ENCODE results near the gene ST7L. TPM values are rescaled to one million over a fixed set of nuclear protein-coding genes. Genes with fewer than 3 reads are reported as not detected.

Gene ST7L
- total RNA-seq, 1 donor from 2014 or later, result 16.7 TPM

GRCh38 chr1:112563341-112563740 is 55.6 kb downstream of the ST7L start:
- no peak for TF ChIP-seq POLR2AphosphoS5 (IDR thresholded peaks at IDR 0.05; ENCODE audit: insufficient read depth in 1 of 2, low read depth in 1 of 2)
- TF ChIP-seq POLR2A (IDR thresholded peaks at IDR 0.05), result no peak
- no peak for TF ChIP-seq CTCF (IDR thresholded peaks at IDR 0.05)
- Histone ChIP-seq H3K9me3 (no peaks in the 10 kb centered on the region), H3K27me3 (no peaks in the 10 kb centered on the region), H3K4me1 (no peaks in the 10 kb centered on the region), H3K4me3 (no peak overlapping the region), H3K36me3 (peaks cover 0 to 5% of the 10 kb centered on the region in 2 donors), H3K27ac (no peak overlapping the region)
- intact Hi-C loops (cut with DNase I), result no loop called here
- DNase-seq (ENCODE audit: extremely low spot score in 2 of 2), result no peak

GRCh38 chr1:112558634-112559033 is 60.3 kb downstream of the ST7L start:
- H3K4me3 ChIP-seq, result no peak overlapping the region
- no peak for DNase-seq (ENCODE audit: extremely low spot score in 2 of 2)
- intact Hi-C loops (cut with DNase I), result no loop called here
- no peaks in the 10 kb centered on the region for H3K9me3 ChIP-seq
- H3K27ac ChIP-seq, result no peak overlapping the region
- H3K27me3 ChIP-seq, result no peaks in the 10 kb centered on the region
- no peaks in the 10 kb centered on the region for H3K4me1 ChIP-seq
- TF ChIP-seq CTCF (IDR thresholded peaks at IDR 0.05) (no peak), POLR2A (IDR thresholded peaks at IDR 0.05) (no peak), POLR2AphosphoS5 (IDR thresholded peaks at IDR 0.05; ENCODE audit: insufficient read depth in 1 of 2, low read depth in 1 of 2) (no peak)
- H3K36me3 ChIP-seq, result no peaks in the 10 kb centered on the region

- intact Hi-C loops (cut with DNase I), result no loop called here
- H3K4me3 ChIP-seq, result no peak overlapping the region
- H3K36me3 ChIP-seq, result no peaks in the 10 kb centered on the region
- DNase-seq (ENCODE audit: extremely low spot score in 2 of 2), result no peak
- TF ChIP-seq CTCF (IDR thresholded peaks at IDR 0.05), result no peak
- no peak for TF ChIP-seq POLR2AphosphoS5 (IDR thresholded peaks at IDR 0.05; ENCODE audit: insufficient read depth in 1 of 2, low read depth in 1 of 2)
- TF ChIP-seq POLR2A (IDR thresholded peaks at IDR 0.05), result no peak
- no peaks in the 10 kb centered on the region for H3K4me1 ChIP-seq
- H3K9me3 ChIP-seq, result no peaks in the 10 kb centered on the region
- H3K27me3 ChIP-seq, result no peaks in the 10 kb centered on the region
- no peak overlapping the region for H3K27ac ChIP-seq
Measured at GRCh38 chr1:112557385-112557784, 61.6 kb downstream of the ST7L start.

GRCh38 chr1:112554411-112554810 is 64.5 kb downstream of the ST7L start:
- Histone ChIP-seq H3K36me3 (no peaks in the 10 kb centered on the region), H3K27me3 (no peaks in the 10 kb centered on the region), H3K4me3 (no peak overlapping the region), H3K4me1 (no peaks in the 10 kb centered on the region), H3K27ac (no peak overlapping the region), H3K9me3 (no peaks in the 10 kb centered on the region)
- TF ChIP-seq POLR2AphosphoS5 (IDR thresholded peaks at IDR 0.05; ENCODE audit: insufficient read depth in 1 of 2, low read depth in 1 of 2), result no peak
- no peak for TF ChIP-seq CTCF (IDR thresholded peaks at IDR 0.05)
- no peak for TF ChIP-seq POLR2A (IDR thresholded peaks at IDR 0.05)
- intact Hi-C loops (cut with DNase I), result no loop called here
- no peak for DNase-seq (ENCODE audit: extremely low spot score in 2 of 2)

GRCh38 chr1:112549590-112549989 is 69.4 kb downstream of the ST7L start:
- DNase-seq (ENCODE audit: extremely low spot score in 2 of 2), result no peak

More at GRCh38 chr1:112549590-112549989, 69.4 kb downstream of the ST7L start:
- Histone ChIP-seq H3K27me3 (no peaks in the 10 kb centered on the region), H3K36me3 (peaks cover 0 to 6% of the 10 kb centered on the region in 2 donors), H3K4me3 (no peak overlapping the region), H3K4me1 (peaks cover 2% of the 10 kb centered on the region), H3K9me3 (no peaks in the 10 kb centered on the region), H3K27ac (no peak overlapping the region)
- intact Hi-C loops (cut with DNase I), result no loop called here
- no peak for TF ChIP-seq POLR2AphosphoS5 (IDR thresholded peaks at IDR 0.05; ENCODE audit: insufficient read depth in 1 of 2, low read depth in 1 of 2)
- no peak for TF ChIP-seq POLR2A (IDR thresholded peaks at IDR 0.05)
- TF ChIP-seq CTCF (IDR thresholded peaks at IDR 0.05), result no peak
